Upper lobe of right lung (tissue), 1 donor: ENCODE results near the gene HMOX2. TPM values are rescaled to one million over a fixed set of nuclear protein-coding genes. Genes with fewer than 3 reads are reported as not detected.

Source experiments
- ATAC-seq: fragments of 200-7000 bp; cut with Tn5 transposase; one replicate; pipeline ENCODE4 v1.9.1; 2020; ENCODE audit warnings: mild to moderate bottlenecking, moderate library complexity
- DNase-seq: peaks from one replicate; pipeline ENCODE4 v3.0.0-alpha.2; 2020
- H3K27ac ChIP-seq: fragments of 200-600 bp; one replicate; pipeline ENCODE4 v1.8.0; 2022
- H3K27me3 ChIP-seq: fragments of 200-600 bp; one replicate; pipeline ENCODE4 v1.8.0; 2022; ENCODE audit warnings: mild to moderate bottlenecking
- H3K36me3 ChIP-seq: fragments of 200-600 bp; one replicate; pipeline ENCODE4 v1.8.0; 2022
- H3K4me1 ChIP-seq: fragments of 200-600 bp; one replicate; pipeline ENCODE4 v1.8.0; 2022
- H3K4me3 ChIP-seq: fragments of 200-600 bp; one replicate; pipeline ENCODE4 v1.8.0; 2022; ENCODE audit warnings: mild to moderate bottlenecking
- H3K9me3 ChIP-seq: fragments of 200-600 bp; one replicate; pipeline ENCODE4 v1.8.0; 2022
- CTCF ChIP-seq: fragments of 200-600 bp; IDR thresholded peaks from one replicate; pipeline ENCODE4 v1.8.0; 2022; ENCODE audit warnings: antibody characterized with exemption
- intact Hi-C: fragments of 100-400 bp; cut with DNase I; formaldehyde crosslinking; loops from one replicate; pipeline ENCODE4 v1.11.0; 2022
- total RNA-seq: library from RNA; stranded (reverse); fragmentation: NEBNext Ultra II Directional; extraction: Animal tissue kit (Norgen Biotek cat#: 25700); gene quantifications from one replicate; pipeline ENCODE4 v1.2.1, GENCODE V29; 2021
- donor health status: DM: no; HTN: yes; CAD: no; lungs with severe emphysema.

HMOX2 gene
- total RNA-seq, 1 donor from 2014 or later = 53.0 TPM

DNA sequence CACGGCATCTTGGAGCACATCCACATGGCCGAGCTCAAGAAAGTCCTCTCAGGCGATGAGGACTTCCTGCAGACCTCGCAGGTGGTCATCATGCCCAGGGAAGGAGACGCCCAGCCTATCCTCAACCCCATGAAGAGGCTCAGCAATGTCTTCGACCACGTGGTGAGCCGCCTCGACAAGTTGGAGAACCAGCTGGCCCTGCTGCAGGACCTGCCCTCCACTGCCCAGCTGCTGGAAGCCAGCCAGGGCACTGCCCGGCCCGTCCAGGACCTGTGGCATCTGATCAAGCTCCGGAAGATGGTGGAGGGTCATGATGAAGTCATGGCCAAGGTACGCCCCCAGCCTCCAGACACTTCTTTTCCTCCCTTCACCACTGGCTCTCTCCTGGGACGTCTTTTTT, 80.4 kb downstream of the HMOX2 start:
- Histone ChIP-seq H3K27ac (no peak overlapping the region), H3K27me3 (no peaks in the 10 kb centered on the region), H3K4me3 (no peak overlapping the region), H3K4me1 (no peaks in the 10 kb centered on the region), H3K36me3 (no peaks in the 10 kb centered on the region), H3K9me3 (no peaks in the 10 kb centered on the region)
- intact Hi-C loops = no loop called here
- no peak for TF ChIP-seq CTCF
- DNase-seq = no peak
- peak; percentile 22 for ATAC-seq

DNA sequence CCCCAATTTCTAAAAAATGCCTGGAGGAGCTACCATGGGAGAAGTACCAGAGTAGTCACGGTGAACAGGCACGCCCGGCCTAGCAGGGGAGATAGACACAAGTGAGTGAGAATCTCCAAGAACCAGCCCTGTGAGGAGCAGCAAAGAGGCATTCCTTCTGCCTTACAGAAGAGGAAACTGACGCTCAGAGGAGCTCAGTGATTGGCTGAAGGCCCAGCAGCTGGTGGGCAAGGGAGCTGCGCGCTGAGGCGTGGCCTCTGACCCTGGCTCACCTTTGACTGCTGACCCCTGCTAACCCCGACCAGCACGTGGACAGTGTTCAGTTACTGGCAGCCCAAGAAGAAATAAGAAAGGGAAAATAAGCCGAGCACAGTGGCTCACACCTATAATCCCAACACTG, 81.8 kb downstream of the HMOX2 start:
- H3K4me3 ChIP-seq = no peak overlapping the region
- no peaks in the 10 kb centered on the region for H3K36me3 ChIP-seq
- no peak overlapping the region for H3K27ac ChIP-seq
- TF ChIP-seq CTCF = no peak
- no peaks in the 10 kb centered on the region for H3K9me3 ChIP-seq
- intact Hi-C loops = no loop called here
- no peak for ATAC-seq
- no peaks in the 10 kb centered on the region for H3K27me3 ChIP-seq
- DNase-seq = no peak
- H3K4me1 ChIP-seq = no peaks in the 10 kb centered on the region

Other genes starting within 250 kb of the HMOX2 start
- 0.64 TPM for gene SRL, start 234.3 kb upstream of the HMOX2 start, total RNA-seq
- 9.6 TPM for gene TFAP4, start 203.4 kb upstream of the HMOX2 start, total RNA-seq
- 34.1 TPM for gene GLIS2, start 160.3 kb upstream of the HMOX2 start, total RNA-seq
- 41.2 TPM for gene PAM16, start 125.1 kb upstream of the HMOX2 start, total RNA-seq
- 20.3 TPM for gene VASN, start 104.5 kb upstream of the HMOX2 start, total RNA-seq
- gene CORO7, start 59.8 kb upstream of the HMOX2 start, total RNA-seq = 52.4 TPM
- gene DNAJA3, start 50.5 kb upstream of the HMOX2 start, total RNA-seq = 36.1 TPM
- gene NMRAL1, start 1.8 kb upstream of the HMOX2 start, total RNA-seq = 39.0 TPM
- 23.8 TPM for gene CDIP1, start 62.4 kb downstream of the HMOX2 start, total RNA-seq
- gene C16orf96, start 79.9 kb downstream of the HMOX2 start, total RNA-seq = 0.32 TPM
- gene UBALD1, start 138.5 kb downstream of the HMOX2 start, total RNA-seq = 35.5 TPM
- 81.3 TPM for gene MGRN1, start 148.4 kb downstream of the HMOX2 start, total RNA-seq
- 24.0 TPM for gene NUDT16L1, start 217.2 kb downstream of the HMOX2 start, total RNA-seq